Activated T-cell treated with anti-CD3 and anti-CD28 coated beads, Interleukin-2, amount 50 U/mL, for 48 hours (primary cell): ENCODE data around the gene TEPSIN.

Experiments
- DNase-seq, 2 experiments: peaks; one replicate each; pipeline ENCODE4 v3.0.0-alpha.2; 2020

The TEPSIN gene

DNA sequence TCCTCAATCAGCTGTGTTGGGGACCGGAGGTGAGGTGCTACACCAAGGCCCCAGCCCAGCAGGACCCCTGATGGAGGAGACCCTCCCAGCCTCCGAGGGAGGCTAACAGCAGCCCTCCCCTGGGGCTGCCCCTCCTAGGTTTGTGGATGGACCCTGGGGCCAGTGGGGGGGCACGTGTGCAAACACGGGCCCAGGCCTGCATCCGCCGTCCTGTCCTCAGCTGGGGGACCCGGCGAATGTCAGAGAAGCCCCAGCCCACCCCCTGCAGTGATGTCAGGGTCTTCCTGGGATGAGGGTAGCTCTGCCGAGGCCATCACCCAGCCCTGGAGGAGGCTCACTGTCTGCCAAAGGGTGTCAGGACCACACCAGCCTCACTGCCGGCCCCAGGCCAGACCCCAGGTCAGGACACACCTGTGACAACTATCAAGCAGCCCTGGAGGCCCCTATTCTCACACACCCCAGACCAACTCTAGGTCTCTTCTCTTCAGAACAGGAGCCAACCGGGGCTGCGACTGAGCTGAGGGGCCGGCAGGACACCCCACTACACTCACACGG lies 42.8 kb downstream of the TEPSIN start:
- no peak for DNase-seq

DNA sequence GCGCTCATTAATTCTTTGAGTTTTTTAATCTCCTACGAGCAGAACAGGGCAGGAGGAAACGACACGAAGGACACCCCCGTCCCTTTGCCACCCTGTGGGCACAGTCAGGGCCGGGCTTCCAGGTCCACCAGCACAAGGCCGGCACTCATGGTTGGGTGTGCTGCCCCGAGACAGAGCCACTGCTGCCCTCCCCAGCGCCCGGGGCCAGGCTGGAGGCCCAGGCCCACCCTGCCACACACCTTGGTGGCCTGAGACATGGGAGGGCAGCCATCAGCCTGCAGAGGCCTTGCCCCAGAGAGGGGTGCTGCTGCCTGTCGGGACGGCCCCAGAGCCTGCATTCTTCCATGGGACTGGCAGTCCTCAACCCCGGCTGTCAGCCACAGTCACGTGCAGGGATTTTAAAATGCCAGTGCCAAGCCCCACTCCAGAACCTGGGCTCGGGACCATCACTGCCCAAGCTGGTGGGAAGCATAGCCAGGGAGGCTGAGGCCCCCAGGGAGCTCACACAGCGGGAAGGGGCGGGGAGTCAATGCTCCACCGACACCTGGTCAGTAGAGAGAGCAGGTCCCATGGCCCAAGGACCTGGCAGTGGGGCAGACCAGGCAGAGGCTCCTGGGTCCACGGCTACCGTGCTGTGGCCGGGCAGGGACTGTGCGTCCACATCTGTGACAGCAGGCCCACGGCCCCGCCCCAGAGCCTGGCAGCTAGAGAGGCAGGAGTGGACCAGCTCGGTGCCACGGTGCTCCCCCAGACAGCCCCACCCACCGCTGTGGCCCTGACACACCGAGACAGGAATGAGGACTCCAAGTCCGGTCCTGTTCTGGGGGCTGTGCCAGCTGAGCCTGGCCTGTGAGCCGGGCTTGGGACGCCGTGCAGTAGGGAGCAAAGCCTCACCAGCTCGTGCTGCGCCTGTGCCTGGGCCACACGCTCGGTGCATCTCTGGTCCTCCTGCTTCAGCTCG lies 43.6 kb downstream of the TEPSIN start:
- DNase-seq, result no peak

DNA sequence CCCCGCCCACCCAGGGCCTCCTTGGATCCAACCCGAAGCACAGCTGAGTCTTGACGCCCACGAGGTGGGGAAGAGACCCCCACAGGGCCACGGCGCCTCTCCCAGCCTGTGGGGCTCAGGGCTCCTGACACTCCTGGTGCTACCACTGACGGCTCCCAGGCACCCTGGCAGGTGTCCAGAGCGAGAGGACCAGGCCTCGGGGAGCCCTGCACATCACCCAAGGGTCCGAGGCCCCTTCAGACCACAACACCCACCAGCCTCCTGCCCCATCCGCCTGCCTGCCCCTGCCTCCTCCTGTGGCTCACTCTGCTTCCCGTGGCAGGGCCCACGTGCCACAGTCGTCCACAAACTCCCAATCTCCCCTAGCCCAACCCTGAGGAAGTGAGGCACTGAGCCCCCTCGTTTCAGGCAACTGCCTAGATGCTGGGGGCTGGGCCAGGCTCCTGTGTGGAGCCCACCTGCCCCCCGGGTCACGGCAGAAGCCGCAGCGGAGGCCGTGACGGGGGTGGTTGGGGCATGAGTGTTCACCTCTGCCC lies 44.6 kb downstream of the TEPSIN start:
- no peak for DNase-seq

DNA sequence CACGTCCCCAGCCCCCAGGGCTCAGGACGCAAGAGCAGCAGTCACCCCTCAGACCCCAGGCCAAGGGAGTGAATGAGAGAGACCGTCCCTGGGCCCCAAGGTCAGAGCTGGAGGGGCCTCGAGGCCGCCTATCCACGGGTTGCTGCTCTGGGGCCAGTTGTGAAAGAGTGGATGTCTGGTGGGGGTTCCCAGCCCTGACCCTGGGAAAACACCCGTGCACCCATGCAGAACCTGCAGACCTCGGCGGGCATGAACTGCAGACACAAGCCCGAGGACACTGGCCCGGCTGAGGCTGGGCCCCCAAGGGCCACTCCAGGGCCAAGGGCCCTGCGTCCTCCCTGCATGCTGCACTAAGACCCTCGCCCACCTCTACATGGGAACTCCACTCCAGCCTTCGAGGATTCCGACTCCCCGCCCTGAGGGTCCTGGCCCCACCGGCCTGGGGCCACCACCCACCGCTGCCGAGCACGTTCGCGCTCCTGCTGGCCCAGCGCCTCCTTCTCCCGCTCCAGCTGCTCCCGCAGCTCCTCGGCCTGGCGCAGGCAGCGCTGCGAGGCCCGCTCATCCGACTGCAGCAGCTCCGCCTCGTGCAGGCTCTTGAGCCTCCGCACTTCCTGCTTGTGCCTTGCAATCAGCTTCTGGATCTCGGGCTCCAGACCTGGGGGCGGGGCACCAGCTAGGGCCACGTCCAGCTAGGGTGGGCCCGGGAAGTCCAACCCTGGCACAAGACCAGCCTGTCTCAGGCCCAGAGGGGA lies 45.2 kb downstream of the TEPSIN start:
- DNase-seq, result no peak

DNA sequence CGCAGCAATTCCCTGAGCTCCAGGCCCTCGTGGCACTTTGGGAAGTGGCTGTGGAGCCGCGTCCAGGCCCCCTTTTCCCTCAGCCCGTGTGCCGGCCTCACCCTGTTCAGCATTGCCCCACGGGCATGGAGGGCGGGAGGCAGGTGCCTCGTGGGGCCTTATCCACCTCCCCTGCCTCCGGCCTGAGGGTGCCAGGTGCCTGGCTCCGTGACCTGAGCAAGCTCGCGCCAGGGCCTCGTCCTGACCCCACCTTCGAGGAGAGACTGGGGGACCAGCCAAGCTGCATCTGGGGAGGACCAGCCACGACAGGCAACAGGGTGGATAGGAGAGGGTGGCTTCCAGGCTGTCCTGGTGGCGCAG lies 45.8 kb downstream of the TEPSIN start:
- no peak for DNase-seq

DNA sequence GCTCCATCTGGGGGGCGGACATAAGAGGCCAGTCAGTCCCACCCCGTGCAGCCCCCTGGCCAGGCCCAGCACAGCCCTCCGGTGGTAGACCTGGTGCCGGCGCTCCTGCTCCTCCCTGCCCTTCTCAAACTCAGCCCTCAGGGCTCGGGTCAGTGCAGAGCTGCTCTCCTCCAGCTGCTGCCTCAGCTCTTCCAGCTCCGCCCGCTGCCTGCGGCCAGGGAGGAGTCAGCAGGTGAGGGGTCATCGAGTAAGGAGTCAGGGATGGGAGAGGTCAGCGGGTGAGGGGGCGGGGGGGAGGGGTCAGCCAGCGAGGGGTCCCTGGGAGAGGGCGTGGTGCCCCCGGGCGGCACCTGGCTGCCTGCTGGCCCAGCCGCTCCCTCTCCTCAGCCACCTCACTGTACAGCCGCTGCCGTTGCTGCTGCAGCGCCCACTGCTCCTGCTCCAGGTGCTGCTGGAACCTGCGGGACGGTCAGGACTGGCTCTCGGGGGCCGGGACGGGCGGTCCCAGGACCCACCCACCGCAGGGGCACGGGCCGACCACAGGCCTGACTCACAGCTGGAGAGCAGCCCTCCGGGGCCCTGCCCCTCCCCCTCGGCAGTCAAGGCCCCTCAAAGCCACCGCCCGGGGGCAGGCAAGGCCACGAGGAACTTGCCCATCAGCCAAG lies 46.3 kb downstream of the TEPSIN start:
- DNase-seq, result no peak

DNA sequence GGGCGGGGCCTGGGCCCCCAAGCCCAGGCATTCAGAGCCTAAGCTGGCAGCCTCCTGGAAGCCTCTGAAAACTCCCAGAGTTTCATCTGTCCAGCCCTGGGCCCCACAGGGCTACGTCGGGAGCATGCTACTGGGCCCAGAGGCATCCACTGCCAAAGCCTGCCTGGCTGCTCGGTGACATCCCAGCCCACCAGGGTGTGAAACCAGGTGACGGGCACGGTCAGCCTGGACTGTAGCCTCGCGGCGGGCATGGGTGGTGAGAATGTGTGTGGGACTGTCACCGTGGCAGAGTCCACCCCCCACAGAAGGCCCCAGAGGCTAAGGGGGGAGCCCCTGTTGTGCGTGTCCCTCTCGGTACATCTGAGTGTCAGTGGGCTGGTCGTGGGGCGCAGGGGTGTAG lies 47.2 kb downstream of the TEPSIN start:
- no peak for DNase-seq

DNA sequence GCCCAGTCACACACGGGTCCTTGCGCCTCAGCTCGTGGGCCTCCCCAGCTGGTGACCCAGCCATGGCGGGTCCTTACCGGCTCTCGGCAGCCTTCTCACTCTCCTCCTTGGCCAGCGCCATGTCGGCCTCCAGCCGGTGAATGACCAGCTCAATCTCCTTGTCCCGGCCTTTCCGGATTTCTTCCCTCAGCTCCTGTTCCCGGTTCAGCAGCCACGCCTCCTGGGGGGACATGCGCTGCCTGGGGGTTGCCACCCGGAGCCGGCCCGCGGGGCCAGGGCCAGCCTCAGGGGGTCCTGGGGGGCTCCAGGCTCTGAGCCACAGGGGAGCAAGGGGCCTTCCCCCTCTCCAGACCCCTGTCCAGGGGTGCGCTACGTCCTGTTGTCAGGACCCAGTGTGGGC lies 47.7 kb downstream of the TEPSIN start:
- DNase-seq, result no peak

DNA sequence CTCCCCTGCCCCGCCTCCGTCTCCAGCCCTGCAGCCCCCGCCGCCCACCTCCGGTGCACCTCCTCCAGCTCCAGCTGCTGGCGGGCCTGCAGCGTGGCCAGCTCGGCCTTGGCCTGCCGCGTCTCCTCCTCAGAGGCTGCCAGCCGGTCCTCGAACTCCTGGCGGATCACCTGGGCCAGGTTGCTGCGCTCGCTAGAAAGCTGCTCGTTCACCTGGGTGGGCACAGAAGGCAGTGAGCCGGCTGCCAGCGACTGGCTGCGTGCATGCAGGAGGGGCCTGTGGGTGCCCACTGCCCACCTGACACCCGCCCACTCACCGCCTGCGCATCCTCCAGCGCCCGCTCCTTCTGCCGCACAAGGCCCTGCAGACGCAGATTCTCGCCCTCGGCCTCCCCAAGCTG lies 48.3 kb downstream of the TEPSIN start:
- no peak for DNase-seq

DNA sequence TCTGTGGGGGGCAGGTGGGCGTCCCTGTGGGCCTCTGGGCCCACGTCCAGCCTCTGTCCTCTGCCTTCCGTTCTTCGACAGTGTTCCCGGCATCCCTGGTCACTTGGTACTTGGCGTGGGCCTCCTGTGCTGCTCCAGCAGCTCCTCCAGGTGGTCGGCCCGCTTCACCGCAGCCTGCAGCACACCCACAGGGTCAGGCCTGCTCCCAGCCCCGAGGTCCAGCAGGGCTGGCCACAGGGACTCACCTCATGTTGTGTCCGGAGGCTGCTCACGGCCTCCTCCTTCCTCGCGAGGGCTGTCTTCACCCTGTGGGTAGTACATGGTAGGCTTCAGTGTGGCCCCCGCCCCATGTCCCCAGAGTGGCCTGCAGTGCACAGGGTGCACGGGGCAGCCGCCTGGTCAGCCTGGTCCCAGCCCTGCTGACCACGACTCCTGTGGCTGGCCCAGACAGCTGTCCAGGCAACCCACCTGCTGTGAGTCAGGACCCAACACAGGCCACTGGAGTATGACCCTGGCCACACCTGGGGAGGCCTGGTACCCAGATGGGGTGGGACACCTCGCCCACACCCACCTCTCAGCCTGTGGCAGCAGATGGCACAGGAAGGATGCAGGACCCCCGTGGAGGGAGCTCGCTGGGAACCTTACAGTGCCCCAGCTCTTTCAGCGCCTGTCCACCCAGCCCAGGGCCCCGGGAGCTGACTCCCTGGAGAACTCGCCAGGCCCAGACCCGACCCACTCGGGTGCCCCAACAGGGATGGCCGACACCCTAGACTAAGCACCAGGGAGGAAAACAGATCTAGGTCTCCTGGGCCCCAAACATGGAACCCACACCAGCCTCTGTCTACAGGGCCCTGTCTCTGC lies 49.0 kb downstream of the TEPSIN start:
- DNase-seq, result no peak

DNA sequence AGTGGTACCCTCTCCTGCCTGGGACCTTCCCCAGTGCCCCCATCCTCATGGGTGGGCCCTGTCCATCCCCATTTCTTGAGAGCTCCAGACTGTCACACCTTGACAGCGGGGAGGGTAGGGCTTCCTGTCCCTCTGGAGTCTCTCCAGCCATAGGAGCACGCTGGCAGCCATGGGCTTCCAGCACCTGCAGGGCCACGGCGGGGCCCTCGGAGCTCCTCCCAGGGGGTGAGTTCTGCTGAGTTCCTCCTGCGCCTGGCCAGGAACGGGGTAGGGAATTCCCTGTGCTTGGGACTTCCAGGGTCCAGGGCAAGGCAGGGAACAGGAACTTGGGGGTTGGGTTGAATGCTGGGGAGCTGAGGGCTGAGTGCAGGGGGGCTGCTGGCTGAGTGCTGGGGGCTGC lies 49.8 kb downstream of the TEPSIN start:
- no peak for DNase-seq

DNA sequence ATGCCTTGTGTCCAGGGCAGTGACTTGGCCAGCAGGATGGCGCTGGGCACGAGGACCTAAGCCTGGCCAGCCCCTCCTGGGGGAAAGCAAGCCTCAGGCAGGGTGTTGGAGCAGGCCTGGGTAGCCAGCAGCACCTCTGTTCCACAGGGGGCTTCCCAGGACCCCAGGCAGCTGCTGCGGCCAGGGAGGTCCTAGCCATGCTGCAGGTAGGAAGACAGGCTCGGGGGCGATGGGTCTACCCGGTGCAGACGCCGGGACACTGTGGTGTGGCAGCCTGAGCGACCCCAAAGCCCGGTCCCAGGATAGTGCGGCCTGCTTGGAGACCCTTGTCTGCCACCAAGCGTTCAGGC lies 50.4 kb downstream of the TEPSIN start:
- DNase-seq, result no peak

DNA sequence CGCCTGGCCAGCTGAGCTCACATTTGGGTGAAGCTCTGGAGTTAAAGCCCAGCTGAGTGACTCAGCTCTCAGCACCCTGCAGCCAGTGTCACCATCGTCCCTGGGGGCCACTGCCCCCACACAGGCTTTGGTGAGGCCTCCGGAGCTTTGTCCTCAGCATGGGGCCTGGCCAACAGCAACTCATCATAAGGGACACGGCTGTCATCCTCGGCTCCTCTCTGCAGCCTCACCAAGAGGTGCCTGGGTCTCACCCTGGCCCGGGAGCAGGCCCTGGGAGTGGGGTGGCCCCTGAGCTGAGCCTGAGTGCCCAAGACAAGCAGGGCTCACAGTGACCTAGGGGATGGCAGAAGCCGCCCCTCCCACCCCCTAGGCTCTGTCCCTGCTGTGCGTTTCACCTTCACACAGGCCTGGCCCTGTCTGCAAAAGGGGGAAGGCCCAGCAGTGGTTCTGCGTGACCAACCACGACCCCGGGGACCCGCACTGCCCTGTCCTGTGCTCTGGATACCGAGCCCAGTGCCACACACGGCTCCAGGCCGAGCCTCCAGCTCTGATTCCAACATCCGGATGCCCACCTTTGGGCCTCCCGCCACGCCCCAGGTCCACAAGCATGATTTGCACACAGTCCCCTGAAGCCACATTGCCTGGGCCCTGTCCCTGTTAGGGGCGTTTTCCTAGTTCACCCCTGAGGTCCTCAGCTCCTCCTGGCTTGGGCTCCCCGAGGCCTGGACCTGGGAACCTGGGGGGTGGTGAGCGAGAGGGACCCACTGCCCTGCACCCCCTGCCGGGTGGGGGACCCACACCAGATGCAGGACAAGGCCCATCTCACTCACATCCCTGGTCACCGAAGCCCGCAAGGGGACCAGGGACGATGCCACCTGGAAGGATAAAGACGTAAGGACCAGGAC lies 51.0 kb downstream of the TEPSIN start:
- no peak for DNase-seq

DNA sequence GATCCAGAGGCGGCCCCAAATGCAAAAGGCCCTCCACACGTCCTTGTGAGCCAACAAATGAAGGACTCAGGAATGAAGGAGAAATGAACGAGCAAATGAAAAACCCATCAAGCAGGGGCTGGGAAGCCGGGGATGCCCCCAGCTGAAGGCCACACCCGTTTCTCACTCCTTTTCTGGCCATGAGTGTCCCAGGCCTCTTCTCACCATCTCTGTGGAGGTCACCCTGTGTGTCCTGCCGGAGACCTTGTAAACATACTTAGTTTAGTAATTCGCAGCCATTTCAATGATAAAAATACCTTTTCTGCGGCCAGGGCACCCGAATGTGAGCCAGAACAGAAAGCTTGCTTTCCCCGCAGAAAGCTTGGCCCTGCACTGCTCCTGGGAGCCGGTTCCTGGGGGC lies 51.7 kb downstream of the TEPSIN start:
- DNase-seq, result no peak

DNA sequence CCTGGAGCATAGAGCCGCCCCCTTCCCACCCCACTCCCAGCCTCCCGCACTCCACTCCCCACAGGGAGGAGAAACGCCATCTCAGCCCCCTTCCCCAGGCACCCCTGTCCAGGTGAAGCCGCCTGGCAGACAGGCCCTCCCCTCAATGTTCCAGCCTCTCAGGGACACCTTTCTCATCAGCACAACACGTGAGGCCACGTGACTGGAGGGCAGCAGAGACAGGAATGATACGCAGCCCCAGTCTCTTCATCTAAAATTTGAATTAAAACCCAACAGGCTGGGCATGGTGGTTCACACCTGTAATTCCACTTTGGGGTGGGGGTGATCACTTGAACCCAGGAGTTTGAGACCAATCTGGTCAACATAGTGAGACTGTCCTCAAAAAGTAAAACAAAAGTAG lies 52.7 kb downstream of the TEPSIN start:
- DNase-seq, result no peak

DNA sequence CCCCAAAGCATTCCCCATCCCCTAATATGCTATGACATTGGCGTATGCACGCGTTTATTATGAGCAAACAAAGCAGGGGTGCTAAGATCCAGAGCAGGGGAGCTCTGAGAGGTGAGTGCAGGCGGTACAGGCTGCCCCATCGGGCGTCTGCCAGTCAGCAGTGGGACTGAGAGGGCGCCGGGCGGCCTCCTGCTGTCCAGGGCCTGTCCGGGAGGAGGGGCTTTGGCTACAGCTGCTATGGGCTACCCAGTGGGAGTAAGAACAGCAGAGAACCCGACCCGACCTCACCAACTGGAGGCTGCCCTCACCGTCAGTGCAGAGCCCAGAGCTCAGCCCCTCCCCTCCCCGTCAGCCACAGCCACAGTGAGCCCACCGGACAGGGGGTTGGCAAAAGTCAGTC lies 54.3 kb downstream of the TEPSIN start:
- no peak for DNase-seq

DNA sequence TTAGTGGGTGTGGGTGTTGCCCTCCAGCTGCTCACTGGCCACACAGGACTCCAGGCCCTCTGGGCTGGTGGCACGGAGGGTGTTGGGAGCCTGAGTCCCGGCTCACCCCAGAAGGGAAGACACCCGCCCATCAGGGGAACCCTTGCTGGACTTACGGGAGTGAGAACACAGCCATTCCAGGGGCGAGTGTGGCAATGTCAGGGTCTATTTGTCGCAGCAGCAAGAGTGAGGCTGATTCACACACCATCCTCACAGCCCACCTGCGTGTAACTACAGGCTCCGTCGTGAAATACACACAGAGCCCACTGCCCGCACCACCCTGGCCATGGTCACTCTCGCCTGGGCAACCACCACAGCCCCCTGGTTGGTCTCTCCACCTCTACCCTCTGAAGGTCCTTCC lies 55.0 kb downstream of the TEPSIN start:
- DNase-seq, result no peak

DNA sequence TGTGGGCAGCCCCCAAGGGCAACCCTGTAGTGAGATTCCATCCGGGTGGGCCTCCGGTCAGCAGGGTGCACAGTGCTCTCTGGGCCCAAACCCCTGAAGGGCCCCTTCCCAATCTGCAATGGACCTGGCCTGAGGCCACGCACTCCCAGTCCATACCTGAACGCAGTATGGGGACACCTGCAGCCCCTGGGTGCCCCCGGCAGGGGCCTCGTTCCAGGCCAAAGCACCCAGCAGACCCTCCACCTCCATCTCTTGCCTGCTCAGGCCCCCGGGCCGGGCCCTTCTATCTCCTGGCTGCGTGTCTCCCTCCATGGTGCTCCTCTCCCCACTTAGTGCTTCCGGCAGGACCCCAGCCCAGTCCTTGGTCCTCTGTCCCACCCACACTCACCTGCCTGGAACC lies 55.5 kb downstream of the TEPSIN start:
- DNase-seq, result no peak

DNA sequence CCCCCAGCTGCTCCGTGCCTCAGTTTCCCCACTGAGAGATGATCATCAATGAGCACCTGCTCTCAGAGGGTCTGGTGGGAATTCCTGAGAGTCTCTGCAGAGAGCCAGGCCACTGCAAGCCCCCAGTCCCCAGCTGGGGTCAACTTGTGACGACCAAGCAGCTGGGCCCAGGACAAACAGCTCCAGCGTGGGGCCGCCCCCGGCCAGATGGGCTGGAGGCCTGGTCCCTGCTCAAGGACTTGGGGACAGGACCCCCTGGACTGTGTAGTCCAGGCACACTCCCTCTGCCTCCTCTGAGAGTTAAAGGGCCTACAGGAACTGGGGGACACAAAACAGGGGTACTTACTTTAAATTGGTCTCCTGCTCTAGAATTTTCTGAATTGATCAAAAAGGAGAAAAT lies 56.3 kb downstream of the TEPSIN start:
- no peak for DNase-seq

DNA sequence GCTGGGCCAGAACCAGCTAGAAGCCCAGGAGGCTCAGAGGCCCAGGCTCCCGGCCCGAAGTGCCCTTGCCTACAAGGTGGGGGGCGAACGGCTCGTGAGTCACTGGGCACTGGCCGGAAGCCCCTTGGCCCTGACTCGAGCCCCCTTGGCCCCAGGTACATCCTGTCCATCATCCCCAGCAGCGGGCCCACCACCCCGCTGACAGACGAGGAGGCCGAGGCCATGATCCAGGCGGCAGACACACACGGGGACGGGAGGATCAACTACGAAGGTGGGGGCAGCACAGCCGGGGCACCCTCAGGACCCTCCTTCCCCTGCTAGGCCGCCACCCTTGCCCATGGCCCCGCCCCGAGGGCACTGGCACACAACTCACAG lies 57.1 kb downstream of the TEPSIN start:
- no peak for DNase-seq
